Stimulated activated naive CD4-positive, alpha-beta T cell (primary cell): ENCODE measurements around the gene GPR63.

Experiments used
- DNase-seq, 6 experiments: peaks; one replicate each; lab custom pipeline; 2025; lab: John Stamatoyannopoulos, UW

Gene GPR63

DNA sequence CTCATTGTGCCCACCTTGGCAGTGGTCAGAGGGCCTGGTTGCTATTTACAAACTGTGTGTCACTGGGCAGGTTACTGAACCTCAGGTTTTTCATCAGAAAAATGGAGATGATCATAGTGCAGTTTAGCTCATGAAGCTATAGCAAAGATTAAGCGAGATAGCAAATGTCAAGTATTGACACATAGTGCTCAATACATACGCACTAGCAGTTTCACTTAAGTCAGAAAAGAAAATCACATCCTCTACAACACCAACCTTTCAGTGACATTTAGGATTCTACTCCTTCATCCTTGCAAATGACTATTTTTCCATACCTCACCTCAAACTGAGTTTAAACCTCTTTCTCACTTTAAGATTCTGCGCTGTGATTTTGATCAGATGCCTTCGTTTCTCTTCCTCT lies 16.2 kb downstream of the GPR63 start:
- no peak for DNase-seq

DNA sequence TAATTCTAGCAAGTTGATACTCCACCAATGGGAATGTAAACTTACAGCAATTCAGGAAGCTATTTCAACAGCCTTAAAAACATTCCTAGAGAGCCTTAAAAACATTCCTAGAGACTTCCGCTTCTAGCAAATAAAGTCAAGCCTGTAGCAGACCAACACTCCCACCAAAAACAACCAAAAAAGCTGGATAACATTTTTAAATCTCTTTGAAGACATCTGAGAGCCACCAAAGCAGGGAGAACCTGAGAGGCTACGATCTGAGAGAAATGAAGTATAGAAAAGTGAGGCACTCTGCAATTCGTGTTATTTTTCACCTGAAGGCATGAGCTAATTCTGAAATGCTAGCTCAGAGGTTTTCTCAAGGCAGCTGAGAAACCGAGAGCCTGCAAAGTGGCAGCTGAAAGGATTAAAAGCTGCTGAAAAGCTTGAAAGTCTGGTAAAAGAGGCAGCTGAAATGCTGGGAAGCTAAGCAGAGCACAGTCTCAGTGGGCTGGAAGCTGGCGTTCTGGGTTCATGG lies 20.9 kb downstream of the GPR63 start:
- DNase-seq: no peak

- no peak for DNase-seq
Measured at GRCh38 chr6:96814625-96815024, 22.7 kb downstream of the GPR63 start.

- DNase-seq: no peak
Measured at GRCh38 chr6:96812077-96812703, 25.1 kb downstream of the GPR63 start.

GRCh38 chr6:96811670-96812069 lies 25.6 kb downstream of the GPR63 start:
- DNase-seq: no peak

- no peak for DNase-seq
Measured at GRCh38 chr6:96811136-96811535, 26.1 kb downstream of the GPR63 start.

DNA sequence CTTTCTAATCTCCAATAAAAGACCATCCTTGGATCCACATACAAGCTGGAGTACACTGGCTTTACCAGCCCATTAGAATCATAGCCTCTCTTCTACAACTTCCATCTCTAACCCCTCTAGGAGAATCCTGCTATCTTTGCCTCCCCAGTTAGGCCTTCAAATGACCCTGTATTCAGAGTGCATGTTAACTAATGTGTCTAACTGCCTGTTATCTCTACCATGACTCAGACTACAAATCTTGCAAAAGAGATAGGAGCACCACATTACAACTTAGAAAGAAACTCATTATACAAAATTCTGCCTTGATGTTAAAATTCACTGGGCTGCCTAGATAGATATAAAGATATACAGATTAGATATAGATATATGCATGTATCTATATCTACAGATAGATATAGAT lies 28.2 kb downstream of the GPR63 start:
- DNase-seq: no peak

DNA sequence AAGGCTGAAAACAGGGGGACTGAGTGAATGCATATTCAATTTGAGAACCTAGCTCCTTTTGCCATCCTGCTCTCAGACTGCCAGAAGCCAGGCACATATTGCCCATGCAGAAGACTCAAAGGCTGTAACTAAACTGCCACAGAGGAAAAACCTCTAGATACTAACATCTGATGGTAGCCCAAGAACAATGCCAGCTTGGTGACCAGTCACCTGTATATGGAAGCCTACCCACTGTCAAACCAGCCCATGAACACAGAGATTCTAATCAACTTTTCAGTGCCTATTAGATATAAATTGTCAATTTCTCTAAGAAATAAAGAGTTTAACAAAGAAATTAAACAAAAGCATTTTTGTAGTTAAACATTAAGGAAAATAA lies 34.2 kb downstream of the GPR63 start:
- no peak for DNase-seq

DNA sequence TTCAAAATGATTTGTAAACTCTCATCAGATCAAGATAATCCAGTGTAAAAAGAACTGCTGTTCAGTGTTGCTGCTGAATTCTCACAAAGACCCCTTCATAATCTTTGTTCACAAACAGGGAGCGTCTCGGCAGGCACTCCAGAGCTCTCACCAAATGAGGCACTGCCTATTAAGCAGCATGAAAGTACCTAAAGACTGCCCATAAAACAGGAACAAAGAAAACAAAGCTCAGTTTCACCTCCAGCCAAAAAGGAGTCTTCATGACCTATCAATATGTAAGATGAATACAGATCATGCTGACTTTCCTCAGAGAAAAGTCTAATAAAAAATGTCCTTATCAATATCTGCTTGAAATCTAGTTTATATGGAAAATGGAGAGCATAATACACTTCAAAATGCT lies 41.8 kb downstream of the GPR63 start:
- DNase-seq: no peak

DNA sequence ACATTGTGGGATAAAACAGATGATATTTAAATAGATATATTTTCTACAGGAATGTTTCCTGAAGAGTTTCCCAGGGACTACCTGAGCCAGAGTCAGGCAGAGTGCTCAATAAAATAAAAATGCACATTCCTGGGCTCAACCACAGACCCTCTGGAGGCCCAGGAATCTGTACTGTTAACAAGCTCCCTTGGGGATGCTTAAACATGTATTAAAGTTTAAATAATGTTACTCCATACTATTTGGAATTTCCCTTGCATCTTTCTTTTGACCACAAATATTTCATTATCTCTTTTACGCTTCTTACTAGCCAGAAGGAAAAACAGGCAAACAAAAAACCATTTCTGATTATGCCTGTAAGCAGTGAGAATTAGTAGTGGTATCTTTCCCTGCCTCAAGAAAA lies 42.3 kb downstream of the GPR63 start:
- DNase-seq: no peak

GRCh38 chr6:96792561-96793190 lies 44.6 kb downstream of the GPR63 start:
- DNase-seq: no peak

GRCh38 chr6:96789871-96790270 lies 47.4 kb downstream of the GPR63 start:
- DNase-seq: no peak

DNA sequence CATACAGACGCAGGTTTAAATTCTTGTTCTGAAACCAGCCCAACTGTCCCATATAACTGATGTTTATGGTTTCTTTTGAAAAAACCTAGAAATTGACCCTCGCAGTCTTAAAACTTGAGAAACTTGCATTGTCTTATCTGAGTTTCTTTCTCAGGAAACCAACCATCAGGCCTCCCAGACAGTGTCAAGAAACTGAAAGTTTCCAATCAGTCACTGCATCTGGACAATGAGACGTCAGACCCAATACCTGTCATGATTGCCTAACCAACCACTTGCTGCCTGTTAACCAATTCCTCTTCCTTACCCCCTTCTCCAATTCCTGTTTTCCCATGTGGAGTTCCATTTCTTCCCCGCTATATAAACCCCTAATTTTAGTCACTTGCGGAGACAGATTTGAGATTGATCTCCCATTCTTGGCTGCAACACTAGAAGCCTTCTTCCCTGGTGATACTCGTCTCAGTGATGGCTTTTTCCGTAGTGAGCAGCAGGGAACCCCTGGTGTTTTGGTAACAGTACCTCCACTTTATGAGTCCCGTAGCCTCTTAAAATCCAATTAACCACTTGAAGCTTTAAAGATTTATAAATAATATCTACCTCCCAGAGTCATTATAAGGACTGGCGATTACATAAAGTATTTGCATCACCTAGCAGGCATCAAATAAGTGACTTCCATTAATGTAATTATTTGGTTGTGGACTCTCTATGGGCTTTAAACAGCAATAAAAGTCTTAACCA lies 49.3 kb downstream of the GPR63 start:
- no peak for DNase-seq

DNA sequence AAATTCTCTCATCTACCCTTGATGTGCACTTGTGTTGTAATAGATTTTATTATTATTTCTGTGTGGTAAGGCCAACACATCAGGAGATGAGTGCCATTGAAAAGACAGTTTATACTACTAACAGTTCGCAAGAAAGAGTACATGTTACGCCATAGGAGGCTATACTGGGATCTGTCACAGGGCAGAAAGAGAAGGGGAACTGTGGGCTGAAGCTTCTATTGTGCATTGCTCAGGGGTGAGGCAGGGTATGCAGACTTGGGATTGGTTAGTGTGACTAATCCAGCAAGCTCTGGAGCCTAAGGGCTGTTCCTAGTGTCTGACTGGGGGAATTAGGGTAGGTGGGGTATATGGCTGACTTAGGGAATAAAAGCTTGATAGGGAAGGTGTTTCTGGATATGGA lies 50.9 kb downstream of the GPR63 start:
- no peak for DNase-seq

DNA sequence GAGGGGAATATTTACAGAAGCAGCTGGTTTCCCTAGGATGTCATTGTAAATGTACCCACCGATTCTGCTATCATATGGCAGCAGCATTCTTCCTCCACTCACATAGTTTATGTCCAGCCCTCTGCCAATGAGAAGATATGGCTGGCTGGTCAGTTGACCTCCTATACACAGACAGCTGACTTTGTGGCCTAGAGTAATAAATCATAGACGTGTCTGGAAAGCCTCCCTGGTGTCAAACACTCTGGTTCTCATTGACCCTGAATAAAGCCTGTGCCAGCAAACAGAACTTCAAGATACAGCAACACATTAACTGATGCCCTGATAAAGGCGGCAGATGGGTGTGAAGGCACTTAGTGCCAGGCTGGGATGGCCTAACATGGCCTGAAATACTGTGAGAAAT lies 52.6 kb downstream of the GPR63 start:
- no peak for DNase-seq

DNA sequence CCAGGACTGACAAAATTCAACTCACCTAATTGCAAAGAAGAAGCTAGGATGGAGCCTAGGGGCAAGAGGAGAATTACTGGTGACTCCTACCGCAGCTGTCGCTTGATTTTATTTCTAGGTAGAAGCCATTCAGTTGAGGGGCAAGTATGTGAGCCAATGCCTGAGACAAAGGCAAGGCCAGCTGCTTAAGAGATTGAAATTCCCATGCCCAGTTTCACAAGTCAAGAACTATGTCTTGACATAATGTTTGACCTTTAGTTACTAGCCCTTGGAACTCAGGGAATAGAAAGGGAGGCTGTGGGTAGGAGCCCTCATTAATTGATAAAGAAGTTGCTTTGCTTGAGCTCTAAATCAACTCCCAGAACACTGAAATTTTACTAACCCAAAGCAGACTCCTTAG lies 54.0 kb downstream of the GPR63 start:
- DNase-seq: no peak

DNA sequence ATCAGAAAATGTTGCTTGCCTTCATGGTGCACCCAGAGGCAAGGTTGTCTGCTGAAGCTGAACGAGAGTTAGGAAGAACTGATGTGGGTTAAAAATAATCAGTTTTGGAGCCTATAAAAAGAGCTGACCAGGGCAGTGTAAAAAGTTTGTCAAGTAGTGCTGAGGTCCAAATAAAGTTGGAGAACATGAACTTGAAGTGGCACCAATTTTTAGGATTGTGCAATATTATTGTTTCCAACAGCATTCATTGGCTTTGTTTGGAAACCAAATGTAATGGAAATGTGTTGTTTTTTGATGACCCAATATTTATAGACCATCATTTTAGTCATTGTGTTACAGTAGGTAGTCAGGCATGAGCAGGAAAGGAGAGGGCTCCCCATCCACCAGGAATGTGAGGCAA lies 55.7 kb downstream of the GPR63 start:
- DNase-seq: no peak

- DNase-seq: no peak
Measured at GRCh38 chr6:96777113-96777512, 60.2 kb downstream of the GPR63 start.

- no peak for DNase-seq
Measured at GRCh38 chr6:96775727-96776400, 61.4 kb downstream of the GPR63 start.

GRCh38 chr6:96766769-96767168 lies 70.5 kb downstream of the GPR63 start:
- no peak for DNase-seq

GRCh38 chr6:96762599-96762998 lies 74.7 kb downstream of the GPR63 start:
- no peak for DNase-seq

- DNase-seq: no peak
Measured at GRCh38 chr6:96761794-96762193, 75.5 kb downstream of the GPR63 start.
